Heart left ventricle (tissue), 13 donors: ENCODE results near the gene TAB2.

Experiments
- CTCF ChIP-seq, 12 donors: fragments of 200-600 bp; sonication (generic) in 4 of 12; IDR thresholded peaks; one replicate each; pipeline versions ENCODE4 v1.5.0 to v1.8.0; 2018 to 2022; ENCODE audit warnings: antibody characterized with exemption in 12 of 12, mild to moderate bottlenecking in 5 of 12
- POLR2A ChIP-seq, 2 donors: fragments of 450-650 bp; IDR thresholded peaks; one replicate each; pipeline ENCODE4 v1.6.1; 2017; ENCODE audit warnings: antibody characterized with exemption in 2 of 2, mild to moderate bottlenecking in 2 of 2, moderate library complexity in 2 of 2
- donor health status: ischemic (EF 13 %, LVEDD 7.1; RV severe dilation, severe dysfunction).
- donor health status: DM: no; HTN: yes; CAD: no.
- donor health status: DM: no; HTN: no; CAD: no.
- donor health status: ischemic (EF 25% LVEDD 6.9; RV normal size, moderate dysfunction).
- donor health status: ischemic (EF 25% LVEDD 5.7; RV mildly dilated, moderate dysfunction).
- donor health status: ischemic (EF 35%, LVEDD 5.7; RV mildly dilated, moderate dysfunction).
- donor health status: nonischemic (EF 11% LVEDD 7.7; RV severe dilation, severe dysfunction).
- donor health status: DM: yes; HTN: yes; CAD: no.
- donor health status: PGD.
- donor health status: ischemic (EF 29% LVEDD 5.4; RV normal size, mild dysfunction).
- donor health status: nonischemic (EF 23%, LVEDD 6.1; RV moderate dilation, normal function).

- no peak for TF ChIP-seq CTCF (IDR thresholded peaks at IDR 0.05)
- TF ChIP-seq POLR2A (IDR thresholded peaks at IDR 0.05) = no peak
Measured at GRCh38 chr6:149331043-149331807, 13.7 kb downstream of the TAB2 start.
